Measurements from ENCODE around the gene YOD1. TPM values are rescaled to one million over a fixed set of nuclear protein-coding genes. Genes with fewer than 3 reads are reported as not detected.

The YOD1 gene
- total and polyA plus RNA-seq, 10 of the 15 experiments (the other 5 are each of a cell fraction or from before 2014, with no cell fraction given): 2.1 to 7.9 (median 5.0) TPM

DNA sequence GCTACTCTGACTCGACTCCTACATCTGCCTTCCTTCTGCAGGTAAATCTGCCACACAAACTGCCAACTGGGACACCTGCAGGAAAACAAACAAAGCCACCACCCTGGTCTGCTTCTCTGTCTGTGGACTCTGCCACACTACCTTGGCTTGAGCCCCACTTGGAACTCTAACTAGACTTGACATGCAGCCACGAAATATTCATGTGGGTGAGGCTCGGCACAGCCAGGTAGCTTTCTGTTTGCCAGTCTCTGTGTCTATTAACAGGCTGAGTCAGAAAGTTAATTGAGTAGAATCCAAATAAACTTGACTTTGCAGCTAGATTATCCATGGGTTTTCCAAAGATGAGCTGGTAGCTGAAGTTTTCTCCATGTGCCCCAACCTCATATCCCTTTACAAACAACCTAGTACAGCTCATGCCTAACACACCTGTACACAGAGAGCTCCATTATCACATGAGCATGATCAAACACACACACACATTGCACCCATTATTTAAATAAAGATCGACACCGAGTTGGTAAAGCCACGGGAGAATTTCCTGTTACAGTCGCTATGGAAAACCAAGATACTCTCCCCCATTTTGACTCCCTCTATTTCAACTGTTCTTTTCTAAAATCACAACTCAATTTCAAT lies 19.3 kb downstream of the YOD1 start (continued):
- TF ChIP-seq, protein P1, sequence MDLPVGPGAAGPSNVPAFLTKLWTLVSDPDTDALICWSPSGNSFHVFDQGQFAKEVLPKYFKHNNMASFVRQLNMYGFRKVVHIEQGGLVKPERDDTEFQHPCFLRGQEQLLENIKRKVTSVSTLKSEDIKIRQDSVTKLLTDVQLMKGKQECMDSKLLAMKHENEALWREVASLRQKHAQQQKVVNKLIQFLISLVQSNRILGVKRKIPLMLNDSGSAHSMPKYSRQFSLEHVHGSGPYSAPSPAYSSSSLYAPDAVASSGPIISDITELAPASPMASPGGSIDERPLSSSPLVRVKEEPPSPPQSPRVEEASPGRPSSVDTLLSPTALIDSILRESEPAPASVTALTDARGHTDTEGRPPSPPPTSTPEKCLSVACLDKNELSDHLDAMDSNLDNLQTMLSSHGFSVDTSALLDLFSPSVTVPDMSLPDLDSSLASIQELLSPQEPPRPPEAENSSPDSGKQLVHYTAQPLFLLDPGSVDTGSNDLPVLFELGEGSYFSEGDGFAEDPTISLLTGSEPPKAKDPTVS (IDR thresholded peaks at IDR 0.05; ENCODE audit: low read depth, low read length): no peak
- TF ChIP-seq, protein P2, sequence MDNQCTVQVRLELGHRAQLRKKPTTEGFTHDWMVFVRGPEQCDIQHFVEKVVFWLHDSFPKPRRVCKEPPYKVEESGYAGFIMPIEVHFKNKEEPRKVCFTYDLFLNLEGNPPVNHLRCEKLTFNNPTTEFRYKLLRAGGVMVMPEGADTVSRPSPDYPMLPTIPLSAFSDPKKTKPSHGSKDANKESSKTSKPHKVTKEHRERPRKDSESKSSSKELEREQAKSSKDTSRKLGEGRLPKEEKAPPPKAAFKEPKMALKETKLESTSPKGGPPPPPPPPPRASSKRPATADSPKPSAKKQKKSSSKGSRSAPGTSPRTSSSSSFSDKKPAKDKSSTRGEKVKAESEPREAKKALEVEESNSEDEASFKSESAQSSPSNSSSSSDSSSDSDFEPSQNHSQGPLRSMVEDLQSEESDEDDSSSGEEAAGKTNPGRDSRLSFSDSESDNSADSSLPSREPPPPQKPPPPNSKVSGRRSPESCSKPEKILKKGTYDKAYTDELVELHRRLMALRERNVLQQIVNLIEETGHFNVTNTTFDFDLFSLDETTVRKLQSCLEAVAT (IDR thresholded peaks at IDR 0.05): no peak

DNA sequence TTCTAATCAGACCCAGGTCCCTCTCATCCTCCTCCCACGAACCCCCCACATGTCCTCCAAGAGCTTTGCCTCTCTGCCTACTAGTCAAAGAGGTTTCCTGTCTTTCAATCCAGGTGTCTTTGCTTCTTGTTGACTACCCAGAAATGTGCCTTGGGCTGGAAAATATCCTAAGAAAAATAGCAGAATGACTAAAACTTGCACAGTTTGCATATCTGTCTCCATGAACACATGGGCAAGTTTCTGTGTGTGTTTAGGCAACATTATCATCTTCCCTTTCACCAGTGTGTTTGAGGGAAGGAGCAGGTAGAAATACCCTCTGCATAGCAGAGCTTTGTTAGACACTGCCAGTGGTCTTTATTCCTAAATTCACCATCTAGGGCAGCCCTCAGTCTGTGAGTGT lies 20.0 kb downstream of the YOD1 start:
- no peaks in the 10 kb centered on the region for H3K36me3 ChIP-seq (ENCODE audit: control insufficient read depth in 2 of 2, insufficient read depth in 2 of 2, low read length in 1 of 2)
- H3K9ac ChIP-seq (ENCODE audit: control insufficient read depth, insufficient read depth, low read length): no peak overlapping the region
- H3K4me1 ChIP-seq (ENCODE audit: control insufficient read depth, insufficient read depth, low read length): no peaks in the 10 kb centered on the region
- DNase-seq (ENCODE audit: low read depth, low spot score) (no peak), FAIRE-seq (no peak), ATAC-seq (no peak)
- 6% methylated on average over 1 of the region's 1 CpG for WGBS (ENCODE audit: insufficient coverage, insufficient replicate concordance, low lambda C conversion rate, missing lambda C conversion rate)
- ChIA-PET POLR2A (no interaction called here), CTCF (interaction anchor here (2.1 kb wide), 1 partner anchor 16 kb away, joined by 7 read pairs; no protein-coding TSS in a partner anchor), RAD21 (ENCODE audit: unreplicated experiment) (interaction anchor here (1.6 kb wide), 1 partner anchor 19 kb away, joined by 3 read pairs; no protein-coding TSS in a partner anchor), SMC1A (ENCODE audit: uncharacterized antibody, unreplicated experiment) (interaction anchor here (0.7 kb wide), 2 partner anchors 17 to 44 kb away, joined by 3 read pairs; no protein-coding TSS in a partner anchor)
- TF ChIP-seq, protein P3, sequence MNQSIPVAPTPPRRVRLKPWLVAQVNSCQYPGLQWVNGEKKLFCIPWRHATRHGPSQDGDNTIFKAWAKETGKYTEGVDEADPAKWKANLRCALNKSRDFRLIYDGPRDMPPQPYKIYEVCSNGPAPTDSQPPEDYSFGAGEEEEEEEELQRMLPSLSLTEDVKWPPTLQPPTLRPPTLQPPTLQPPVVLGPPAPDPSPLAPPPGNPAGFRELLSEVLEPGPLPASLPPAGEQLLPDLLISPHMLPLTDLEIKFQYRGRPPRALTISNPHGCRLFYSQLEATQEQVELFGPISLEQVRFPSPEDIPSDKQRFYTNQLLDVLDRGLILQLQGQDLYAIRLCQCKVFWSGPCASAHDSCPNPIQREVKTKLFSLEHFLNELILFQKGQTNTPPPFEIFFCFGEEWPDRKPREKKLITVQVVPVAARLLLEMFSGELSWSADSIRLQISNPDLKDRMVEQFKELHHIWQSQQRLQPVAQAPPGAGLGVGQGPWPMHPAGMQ (IDR thresholded peaks at IDR 0.05; ENCODE audit: borderline replicate concordance): no peak
- no peak overlapping the region for H2AFZ ChIP-seq (ENCODE audit: control insufficient read depth, low read depth, low read length)
- no peak overlapping the region for H3K4me2 ChIP-seq (ENCODE audit: control insufficient read depth, insufficient read depth)
- no peaks in the 10 kb centered on the region for H4K20me1 ChIP-seq (ENCODE audit: control insufficient read depth, insufficient read depth)
- intact Hi-C loops (cut with micrococcal nuclease; ENCODE audit: unreplicated experiment): no loop called here
- peaks cover 3 to 10% of the 10 kb centered on the region in 2 experiments; a peak in 3 of 4 replicates for H3K27me3 ChIP-seq (replicated peaks in 1 of 2; ENCODE audit: control insufficient read depth in 2 of 2, insufficient read depth in 2 of 2, low read length in 1 of 2)
- no peak overlapping the region for H3K4me3 ChIP-seq
- no peaks in the 10 kb centered on the region for H3K9me3 ChIP-seq (replicated peaks; ENCODE audit: control insufficient read depth, insufficient read depth, low read length)
- in situ Hi-C loops (cut with MboI): no loop called here
- H3K79me2 ChIP-seq (ENCODE audit: control insufficient read depth, insufficient read depth, low read length): no peaks in the 10 kb centered on the region
- BruUV-seq (replicated peaks): no TSS peak
- no peak overlapping the region for H3K27ac ChIP-seq (ENCODE audit: control insufficient read depth, insufficient read depth)
